ENCODE measurements around the gene MILR1. TPM values are rescaled to one million over a fixed set of nuclear protein-coding genes. Genes with fewer than 3 reads are reported as not detected.

The MILR1 gene
- total RNA-seq, 3 donors from 2014 or later (not counting 1 experiment from before 2014, with no cell fraction given) = 2.2 to 12.0 (median 3.3) TPM

GRCh38 chr17:64401244-64401860, 47.6 kb upstream of the MILR1 start:
- Mint-ChIP-seq H3K4me3 (peak overlapping the region; percentile 73), H3K4me1 (peaks cover 33 to 36% of the 10 kb centered on the region in 2 donors), H3K27ac (peak overlapping the region; percentile 48 to 51), H3K27me3 (ENCODE audit: low read depth in 2 of 2) (no peaks in the 10 kb centered on the region), H3K9me3 (no peaks in the 10 kb centered on the region), H3K36me3 (no peaks in the 10 kb centered on the region)
- Histone ChIP-seq H3K27me3 (ENCODE audit: control insufficient read depth, insufficient read depth, low read length) (no peaks in the 10 kb centered on the region), H3K36me3 (ENCODE audit: control insufficient read depth, insufficient read depth, low read length) (no peaks in the 10 kb centered on the region), H3K4me1 (ENCODE audit: control insufficient read depth, insufficient read depth, low read length) (peaks cover 65% of the 10 kb centered on the region), H3K4me3 (ENCODE audit: low read length) (no peak overlapping the region), H3K27ac (ENCODE audit: low read length) (no peak overlapping the region), H3K9me3 (ENCODE audit: control insufficient read depth, insufficient read depth, low read length) (no peaks in the 10 kb centered on the region)
- no peak for TF ChIP-seq CTCF (IDR thresholded peaks at IDR 0.05)
- WGBS (ENCODE audit: insufficient coverage) = 85% methylated on average over 8 of the region's 8 CpGs
- DNase-seq (no peak), ATAC-seq (no peak)
- intact Hi-C loops (cut with micrococcal nuclease) = no loop called here

- peak overlapping the region; percentile 48 to 51 for H3K27ac Mint-ChIP-seq
- peaks cover 33 to 36% of the 10 kb centered on the region in 2 donors for H3K4me1 Mint-ChIP-seq
- WGBS (ENCODE audit: insufficient coverage) = 42% methylated on average over 2 of the region's 2 CpGs
- no peaks in the 10 kb centered on the region for H3K9me3 Mint-ChIP-seq
- no peak for TF ChIP-seq CTCF (IDR thresholded peaks at IDR 0.05)
- H3K27me3 Mint-ChIP-seq (ENCODE audit: low read depth in 2 of 2) = no peaks in the 10 kb centered on the region
- Histone ChIP-seq H3K27me3 (ENCODE audit: control insufficient read depth, insufficient read depth, low read length) (no peaks in the 10 kb centered on the region), H3K9me3 (ENCODE audit: control insufficient read depth, insufficient read depth, low read length) (no peaks in the 10 kb centered on the region), H3K4me1 (ENCODE audit: control insufficient read depth, insufficient read depth, low read length) (peaks cover 65% of the 10 kb centered on the region), H3K4me3 (ENCODE audit: low read length) (no peak overlapping the region), H3K27ac (ENCODE audit: low read length) (peak overlapping the region; percentile 1), H3K36me3 (ENCODE audit: control insufficient read depth, insufficient read depth, low read length) (no peaks in the 10 kb centered on the region)
- H3K36me3 Mint-ChIP-seq = no peaks in the 10 kb centered on the region
- ATAC-seq (peak in 2 of 3 donors; percentile 58 to 61), DNase-seq (no peak)
- intact Hi-C loops (cut with micrococcal nuclease) = no loop called here
- peak overlapping the region; percentile 73 for H3K4me3 Mint-ChIP-seq
Observed at GRCh38 chr17:64401941-64402340, 47.0 kb upstream of the MILR1 start.

GRCh38 chr17:64402469-64402868, 46.4 kb upstream of the MILR1 start:
- Histone ChIP-seq H3K4me1 (ENCODE audit: control insufficient read depth, insufficient read depth, low read length) (peaks cover 65% of the 10 kb centered on the region), H3K27me3 (ENCODE audit: control insufficient read depth, insufficient read depth, low read length) (no peaks in the 10 kb centered on the region), H3K4me3 (ENCODE audit: low read length) (no peak overlapping the region), H3K27ac (ENCODE audit: low read length) (peak overlapping the region; percentile 1), H3K9me3 (ENCODE audit: control insufficient read depth, insufficient read depth, low read length) (no peaks in the 10 kb centered on the region), H3K36me3 (ENCODE audit: control insufficient read depth, insufficient read depth, low read length) (no peaks in the 10 kb centered on the region)
- Mint-ChIP-seq H3K27ac (peak overlapping the region in 1 of 2 donors; percentile 51), H3K9me3 (no peaks in the 10 kb centered on the region), H3K4me1 (peaks cover 33 to 36% of the 10 kb centered on the region in 2 donors), H3K36me3 (no peaks in the 10 kb centered on the region), H3K27me3 (ENCODE audit: low read depth in 2 of 2) (no peaks in the 10 kb centered on the region), H3K4me3 (no peak overlapping the region)
- 94% methylated on average over 4 of the region's 5 CpGs for whole genome bisulfite sequencing (ENCODE audit: insufficient coverage)
- TF ChIP-seq CTCF (IDR thresholded peaks at IDR 0.05) = no peak
- ATAC-seq = peak in 1 of 3 donors; percentile 24
- no peak for DNase-seq
- intact Hi-C loops (cut with micrococcal nuclease) = no loop called here
